ENCODE results near the gene SCAI.

- TF ChIP-seq, protein P1, sequence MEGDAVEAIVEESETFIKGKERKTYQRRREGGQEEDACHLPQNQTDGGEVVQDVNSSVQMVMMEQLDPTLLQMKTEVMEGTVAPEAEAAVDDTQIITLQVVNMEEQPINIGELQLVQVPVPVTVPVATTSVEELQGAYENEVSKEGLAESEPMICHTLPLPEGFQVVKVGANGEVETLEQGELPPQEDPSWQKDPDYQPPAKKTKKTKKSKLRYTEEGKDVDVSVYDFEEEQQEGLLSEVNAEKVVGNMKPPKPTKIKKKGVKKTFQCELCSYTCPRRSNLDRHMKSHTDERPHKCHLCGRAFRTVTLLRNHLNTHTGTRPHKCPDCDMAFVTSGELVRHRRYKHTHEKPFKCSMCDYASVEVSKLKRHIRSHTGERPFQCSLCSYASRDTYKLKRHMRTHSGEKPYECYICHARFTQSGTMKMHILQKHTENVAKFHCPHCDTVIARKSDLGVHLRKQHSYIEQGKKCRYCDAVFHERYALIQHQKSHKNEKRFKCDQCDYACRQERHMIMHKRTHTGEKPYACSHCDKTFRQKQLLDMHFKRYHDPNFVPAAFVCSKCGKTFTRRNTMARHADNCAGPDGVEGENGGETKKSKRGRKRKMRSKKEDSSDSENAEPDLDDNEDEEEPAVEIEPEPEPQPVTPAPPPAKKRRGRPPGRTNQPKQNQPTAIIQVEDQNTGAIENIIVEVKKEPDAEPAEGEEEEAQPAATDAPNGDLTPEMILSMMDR (IDR thresholded peaks at IDR 0.05 in 8 of 11, conservative IDR thresholded peaks at IDR 0.05 in 3 of 11), result peak; percentile 98 to 100 (median 99)
- TF ChIP-seq POLR2A (IDR thresholded peaks at IDR 0.05) (peak in 1 of 3 donors; percentile 66), POLR2AphosphoS5 (IDR thresholded peaks at IDR 0.05) (peak; percentile 68 to 87 (median 82))
These were observed at the start of gene SCAI for GRCh38 chr9:125143377-125144090.

Data from spleen (tissue), 7 donors.